Liver (tissue), 3 donors: Measurements from ENCODE around the gene ENAM.

ENCODE experiments used
- EGR1 ChIP-seq, 2 donors: IDR thresholded peaks; 2 replicates each; pipeline ENCODE4 v1.6.1; 2016 to 2018; ENCODE audit warnings: antibody characterized with exemption in 2 of 2, low read depth in 2 of 2
- GABPA ChIP-seq, 2 donors: IDR thresholded peaks in 1 of 2; conservative IDR thresholded peaks in 1 of 2; 2 replicates each; pipeline ENCODE4 v1.6.1; 2016; ENCODE audit warnings: antibody characterized with exemption in 2 of 2, mild to moderate bottlenecking in 1 of 2, moderate library complexity in 1 of 2
- JUND ChIP-seq, 2 donors: IDR thresholded peaks; 2 replicates each; pipeline ENCODE4 v1.6.1; 2016; ENCODE audit warnings: antibody characterized with exemption in 2 of 2
- NR2F2 ChIP-seq: IDR thresholded peaks from 2 replicates; pipeline ENCODE4 v1.6.1; 2016; ENCODE audit warnings: antibody characterized with exemption
- RXRA ChIP-seq, 2 donors: IDR thresholded peaks; 2 replicates each; pipeline ENCODE4 v1.6.1; 2017 to 2018; ENCODE audit warnings: antibody characterized with exemption in 2 of 2, mild to moderate bottlenecking in 1 of 2
- SP1 ChIP-seq: IDR thresholded peaks from 2 replicates; pipeline ENCODE4 v1.6.1; 2018; ENCODE audit warnings: antibody characterized with exemption, mild to moderate bottlenecking
- TAF1 ChIP-seq: conservative IDR thresholded peaks from 2 replicates; pipeline ENCODE4 v1.6.1; 2016; ENCODE audit warnings: antibody characterized with exemption, mild to moderate bottlenecking
- YY1 ChIP-seq: IDR thresholded peaks from 2 replicates; pipeline ENCODE4 v1.6.1; 2016; ENCODE audit warnings: antibody characterized with exemption, mild to moderate bottlenecking
- TF ChIP-seq, protein P1 (sequence below): fragments of 150-350 bp; IDR thresholded peaks from 2 replicates; pipeline ENCODE4 v1.5.1; 2017; ENCODE audit warnings: improper control_type of control experiment, low read depth, low read length; ENCODE audit not compliant: missing input control
- TF ChIP-seq, protein P2 (sequence below): IDR thresholded peaks from 2 replicates; pipeline ENCODE4 v1.6.1; 2016; ENCODE audit warnings: antibody characterized with exemption, mild to moderate bottlenecking
- TF ChIP-seq, protein P3 (sequence below): IDR thresholded peaks from 2 replicates; pipeline ENCODE4 v1.6.1; 2016; ENCODE audit warnings: antibody characterized with exemption
- TF ChIP-seq, protein P4 (sequence below): IDR thresholded peaks from 2 replicates; pipeline ENCODE4 v1.6.1; 2016; ENCODE audit warnings: antibody characterized with exemption
- donor health status: healthy.
- donor health status: healthy.

DNA sequence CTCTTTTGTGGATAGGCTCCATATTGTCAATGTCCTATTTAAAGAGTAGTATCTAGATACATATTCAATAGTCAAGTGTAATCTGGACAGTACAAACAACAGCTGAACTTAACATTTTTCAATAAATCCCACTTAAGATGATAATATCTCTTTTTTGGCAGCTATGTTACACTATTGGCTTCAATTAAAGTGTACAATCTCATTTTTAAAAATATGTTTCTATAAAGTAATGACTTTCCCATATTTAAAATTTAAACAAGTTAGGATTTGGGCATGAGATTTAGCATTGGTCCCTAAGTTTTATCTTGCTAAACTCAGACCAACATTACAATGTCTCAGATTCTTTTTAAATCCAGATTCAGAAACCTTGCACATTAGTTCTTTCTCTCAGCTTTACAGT, 45.6 kb downstream of the ENAM start:
- TF ChIP-seq, protein P1, sequence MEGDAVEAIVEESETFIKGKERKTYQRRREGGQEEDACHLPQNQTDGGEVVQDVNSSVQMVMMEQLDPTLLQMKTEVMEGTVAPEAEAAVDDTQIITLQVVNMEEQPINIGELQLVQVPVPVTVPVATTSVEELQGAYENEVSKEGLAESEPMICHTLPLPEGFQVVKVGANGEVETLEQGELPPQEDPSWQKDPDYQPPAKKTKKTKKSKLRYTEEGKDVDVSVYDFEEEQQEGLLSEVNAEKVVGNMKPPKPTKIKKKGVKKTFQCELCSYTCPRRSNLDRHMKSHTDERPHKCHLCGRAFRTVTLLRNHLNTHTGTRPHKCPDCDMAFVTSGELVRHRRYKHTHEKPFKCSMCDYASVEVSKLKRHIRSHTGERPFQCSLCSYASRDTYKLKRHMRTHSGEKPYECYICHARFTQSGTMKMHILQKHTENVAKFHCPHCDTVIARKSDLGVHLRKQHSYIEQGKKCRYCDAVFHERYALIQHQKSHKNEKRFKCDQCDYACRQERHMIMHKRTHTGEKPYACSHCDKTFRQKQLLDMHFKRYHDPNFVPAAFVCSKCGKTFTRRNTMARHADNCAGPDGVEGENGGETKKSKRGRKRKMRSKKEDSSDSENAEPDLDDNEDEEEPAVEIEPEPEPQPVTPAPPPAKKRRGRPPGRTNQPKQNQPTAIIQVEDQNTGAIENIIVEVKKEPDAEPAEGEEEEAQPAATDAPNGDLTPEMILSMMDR = no peak
- TF ChIP-seq GABPA (IDR thresholded peaks at IDR 0.05 in 1 of 2, conservative IDR thresholded peaks at IDR 0.05 in 1 of 2) (no peak), NR2F2 (no peak), EGR1 (IDR thresholded peaks at IDR 0.05; ENCODE audit: low read depth in 2 of 2) (no peak), JUND (IDR thresholded peaks at IDR 0.05) (no peak), TAF1 (no peak), YY1 (no peak), RXRA (IDR thresholded peaks at IDR 0.05) (no peak), SP1 (no peak)
- TF ChIP-seq, protein P2, sequence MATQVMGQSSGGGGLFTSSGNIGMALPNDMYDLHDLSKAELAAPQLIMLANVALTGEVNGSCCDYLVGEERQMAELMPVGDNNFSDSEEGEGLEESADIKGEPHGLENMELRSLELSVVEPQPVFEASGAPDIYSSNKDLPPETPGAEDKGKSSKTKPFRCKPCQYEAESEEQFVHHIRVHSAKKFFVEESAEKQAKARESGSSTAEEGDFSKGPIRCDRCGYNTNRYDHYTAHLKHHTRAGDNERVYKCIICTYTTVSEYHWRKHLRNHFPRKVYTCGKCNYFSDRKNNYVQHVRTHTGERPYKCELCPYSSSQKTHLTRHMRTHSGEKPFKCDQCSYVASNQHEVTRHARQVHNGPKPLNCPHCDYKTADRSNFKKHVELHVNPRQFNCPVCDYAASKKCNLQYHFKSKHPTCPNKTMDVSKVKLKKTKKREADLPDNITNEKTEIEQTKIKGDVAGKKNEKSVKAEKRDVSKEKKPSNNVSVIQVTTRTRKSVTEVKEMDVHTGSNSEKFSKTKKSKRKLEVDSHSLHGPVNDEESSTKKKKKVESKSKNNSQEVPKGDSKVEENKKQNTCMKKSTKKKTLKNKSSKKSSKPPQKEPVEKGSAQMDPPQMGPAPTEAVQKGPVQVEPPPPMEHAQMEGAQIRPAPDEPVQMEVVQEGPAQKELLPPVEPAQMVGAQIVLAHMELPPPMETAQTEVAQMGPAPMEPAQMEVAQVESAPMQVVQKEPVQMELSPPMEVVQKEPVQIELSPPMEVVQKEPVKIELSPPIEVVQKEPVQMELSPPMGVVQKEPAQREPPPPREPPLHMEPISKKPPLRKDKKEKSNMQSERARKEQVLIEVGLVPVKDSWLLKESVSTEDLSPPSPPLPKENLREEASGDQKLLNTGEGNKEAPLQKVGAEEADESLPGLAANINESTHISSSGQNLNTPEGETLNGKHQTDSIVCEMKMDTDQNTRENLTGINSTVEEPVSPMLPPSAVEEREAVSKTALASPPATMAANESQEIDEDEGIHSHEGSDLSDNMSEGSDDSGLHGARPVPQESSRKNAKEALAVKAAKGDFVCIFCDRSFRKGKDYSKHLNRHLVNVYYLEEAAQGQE = no peak
- TF ChIP-seq, protein P3, sequence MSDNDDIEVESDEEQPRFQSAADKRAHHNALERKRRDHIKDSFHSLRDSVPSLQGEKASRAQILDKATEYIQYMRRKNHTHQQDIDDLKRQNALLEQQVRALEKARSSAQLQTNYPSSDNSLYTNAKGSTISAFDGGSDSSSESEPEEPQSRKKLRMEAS = no peak
- TF ChIP-seq, protein P4, sequence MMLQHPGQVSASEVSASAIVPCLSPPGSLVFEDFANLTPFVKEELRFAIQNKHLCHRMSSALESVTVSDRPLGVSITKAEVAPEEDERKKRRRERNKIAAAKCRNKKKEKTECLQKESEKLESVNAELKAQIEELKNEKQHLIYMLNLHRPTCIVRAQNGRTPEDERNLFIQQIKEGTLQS = no peak
